ENCODE data around the gene CR1.

- TF ChIP-seq EP300 (IDR thresholded peaks at IDR 0.05) (no peak), CTCF (IDR thresholded peaks at IDR 0.05) (no peak)
Observed at GRCh38 chr1:207459008-207459407, 36.9 kb upstream of the CR1 start.
